Measurements from ENCODE around the gene ZBTB34. TPM values are rescaled to one million over a fixed set of nuclear protein-coding genes. Genes with fewer than 3 reads are reported as not detected.

ZBTB34 gene
- total RNA-seq, 4 donors from 2014 or later, result 8.0 to 16.4 (median 13.4) TPM

DNA sequence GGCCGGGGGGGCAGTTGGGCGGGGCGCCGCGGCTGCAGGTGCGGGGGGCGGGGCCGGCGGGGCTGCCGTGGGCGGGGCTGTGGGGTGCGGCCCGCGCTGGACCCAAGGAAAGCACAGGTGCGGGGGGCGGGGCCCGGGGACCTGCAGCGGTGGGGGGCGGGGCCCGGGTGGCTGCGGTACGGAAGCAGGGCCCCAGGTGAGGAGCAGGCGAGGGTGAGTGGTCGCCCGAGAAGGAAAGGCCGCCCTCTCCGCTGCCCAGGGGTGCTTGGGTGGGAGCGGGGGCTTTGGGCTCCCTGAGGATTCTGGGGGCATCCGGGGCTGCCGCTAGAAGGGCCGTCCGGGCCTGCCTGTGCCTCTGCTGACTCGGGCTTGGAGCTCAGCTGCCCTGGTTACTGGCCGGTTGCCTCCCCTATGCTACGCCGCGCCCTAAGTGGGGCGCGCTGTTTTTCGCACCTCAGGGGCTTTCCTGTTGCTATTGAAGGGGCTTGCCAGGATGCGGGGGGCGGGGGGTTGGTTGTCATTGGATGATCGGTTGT is 54.9 kb downstream of the ZBTB34 start:
- TF ChIP-seq, protein P1, sequence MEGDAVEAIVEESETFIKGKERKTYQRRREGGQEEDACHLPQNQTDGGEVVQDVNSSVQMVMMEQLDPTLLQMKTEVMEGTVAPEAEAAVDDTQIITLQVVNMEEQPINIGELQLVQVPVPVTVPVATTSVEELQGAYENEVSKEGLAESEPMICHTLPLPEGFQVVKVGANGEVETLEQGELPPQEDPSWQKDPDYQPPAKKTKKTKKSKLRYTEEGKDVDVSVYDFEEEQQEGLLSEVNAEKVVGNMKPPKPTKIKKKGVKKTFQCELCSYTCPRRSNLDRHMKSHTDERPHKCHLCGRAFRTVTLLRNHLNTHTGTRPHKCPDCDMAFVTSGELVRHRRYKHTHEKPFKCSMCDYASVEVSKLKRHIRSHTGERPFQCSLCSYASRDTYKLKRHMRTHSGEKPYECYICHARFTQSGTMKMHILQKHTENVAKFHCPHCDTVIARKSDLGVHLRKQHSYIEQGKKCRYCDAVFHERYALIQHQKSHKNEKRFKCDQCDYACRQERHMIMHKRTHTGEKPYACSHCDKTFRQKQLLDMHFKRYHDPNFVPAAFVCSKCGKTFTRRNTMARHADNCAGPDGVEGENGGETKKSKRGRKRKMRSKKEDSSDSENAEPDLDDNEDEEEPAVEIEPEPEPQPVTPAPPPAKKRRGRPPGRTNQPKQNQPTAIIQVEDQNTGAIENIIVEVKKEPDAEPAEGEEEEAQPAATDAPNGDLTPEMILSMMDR (IDR thresholded peaks at IDR 0.05), result no peak
- ATAC-seq (ENCODE audit: low FRiP score) (no peak), DNase-seq (ENCODE audit: low spot score) (no peak)

DNA sequence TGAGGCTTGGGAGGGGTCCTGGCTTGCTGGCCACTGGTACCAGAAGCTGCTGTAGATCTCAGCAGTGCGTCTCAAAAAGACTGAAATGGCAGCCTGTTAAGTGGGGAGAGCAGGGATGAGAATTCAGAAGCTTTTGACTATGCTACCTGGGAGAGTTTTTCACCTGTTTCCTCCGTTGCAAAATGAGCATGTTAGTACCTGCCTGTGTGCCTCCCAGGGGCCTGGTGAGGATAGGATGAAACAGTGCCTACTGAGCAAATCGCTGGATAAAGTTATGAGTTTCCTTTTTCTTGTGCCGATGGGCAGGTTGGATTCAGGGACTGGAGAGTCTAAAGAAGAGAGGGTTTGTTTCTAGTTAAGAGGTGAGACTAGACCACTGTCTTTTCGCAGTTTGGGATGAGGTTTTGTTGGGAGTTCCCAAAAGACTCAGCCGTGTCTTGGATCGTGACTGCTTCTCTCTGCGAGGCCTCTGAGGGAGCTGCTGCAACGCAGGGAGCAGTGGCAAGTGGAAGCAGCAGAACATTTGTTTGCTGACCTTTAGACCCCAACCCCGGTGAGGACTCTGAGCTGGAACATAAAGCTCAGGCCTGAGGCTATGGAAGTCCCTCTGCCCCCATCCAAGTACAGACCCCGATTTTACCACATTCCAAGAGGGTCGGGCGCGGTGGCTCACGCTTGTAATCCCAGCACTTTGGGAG is 55.6 kb downstream of the ZBTB34 start:
- ATAC-seq (ENCODE audit: low FRiP score), result no peak
- no peak for DNase-seq (ENCODE audit: low spot score)
- TF ChIP-seq, protein P1 (IDR thresholded peaks at IDR 0.05), result no peak

DNA sequence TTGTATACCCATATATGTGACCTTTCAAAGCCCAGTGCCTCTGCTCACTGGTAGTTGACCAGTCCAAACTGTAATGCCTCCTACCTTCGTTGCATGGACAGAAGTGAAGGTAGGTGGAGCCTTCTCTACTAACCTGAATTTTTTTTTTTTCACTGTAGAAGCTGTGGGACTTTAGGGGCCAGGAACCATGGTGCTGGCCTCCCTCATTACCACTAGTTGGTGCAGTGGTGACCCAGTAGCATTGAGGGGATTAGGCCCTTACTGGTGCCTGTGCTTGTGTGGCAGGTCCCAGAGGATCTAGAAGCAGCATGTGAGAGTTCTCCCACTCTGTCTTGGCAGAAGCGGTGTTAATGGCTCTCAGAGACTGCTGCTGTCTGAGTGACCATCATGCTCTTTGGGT is 56.5 kb downstream of the ZBTB34 start:
- no peak for ATAC-seq (ENCODE audit: low FRiP score)
- TF ChIP-seq, protein P1 (IDR thresholded peaks at IDR 0.05), result no peak
- DNase-seq (ENCODE audit: low spot score), result no peak

DNA sequence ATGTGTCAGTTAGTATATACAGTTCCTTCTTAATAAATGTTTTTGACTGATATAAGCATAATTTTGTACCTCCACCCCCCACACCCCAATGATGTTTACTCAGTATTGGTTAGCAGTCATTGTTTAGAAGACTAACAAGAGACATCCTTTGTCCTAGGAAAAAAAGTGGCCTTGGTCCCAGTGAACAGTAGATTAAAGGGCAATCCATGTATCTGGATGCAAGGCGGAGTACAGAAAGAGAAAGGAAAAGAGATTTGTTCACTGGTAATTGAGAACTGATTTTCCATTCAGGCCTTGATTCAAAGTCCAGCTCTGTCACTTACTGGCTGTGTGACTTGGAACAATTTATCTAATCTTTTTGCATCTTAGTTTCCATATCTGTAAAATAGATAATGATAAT is 58.8 kb downstream of the ZBTB34 start:
- TF ChIP-seq, protein P1 (IDR thresholded peaks at IDR 0.05), result no peak
- no peak for DNase-seq (ENCODE audit: low spot score)
- ATAC-seq (ENCODE audit: low FRiP score), result no peak

DNA sequence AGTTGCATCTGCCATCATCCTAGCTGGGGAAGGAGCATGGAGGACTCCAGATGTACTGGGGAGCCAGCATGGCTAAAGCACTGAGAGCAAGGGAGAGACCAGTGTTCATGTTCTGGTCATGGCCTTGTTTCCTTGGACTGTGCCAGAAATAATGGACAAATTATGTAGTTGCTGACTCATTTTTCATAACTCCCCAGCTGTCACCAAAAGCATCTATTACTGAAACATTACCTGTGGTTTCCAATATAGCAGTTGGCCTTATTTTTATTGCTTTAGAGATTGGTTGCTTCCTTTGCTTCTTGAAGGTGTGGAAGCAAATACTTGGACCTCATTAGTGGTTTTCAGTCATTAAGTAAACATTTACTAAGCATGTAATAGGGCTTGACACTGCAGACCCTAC is 65.4 kb downstream of the ZBTB34 start:
- ATAC-seq (ENCODE audit: low FRiP score) (no peak), DNase-seq (ENCODE audit: low spot score) (no peak)
- TF ChIP-seq, protein P1 (IDR thresholded peaks at IDR 0.05), result no peak

DNA sequence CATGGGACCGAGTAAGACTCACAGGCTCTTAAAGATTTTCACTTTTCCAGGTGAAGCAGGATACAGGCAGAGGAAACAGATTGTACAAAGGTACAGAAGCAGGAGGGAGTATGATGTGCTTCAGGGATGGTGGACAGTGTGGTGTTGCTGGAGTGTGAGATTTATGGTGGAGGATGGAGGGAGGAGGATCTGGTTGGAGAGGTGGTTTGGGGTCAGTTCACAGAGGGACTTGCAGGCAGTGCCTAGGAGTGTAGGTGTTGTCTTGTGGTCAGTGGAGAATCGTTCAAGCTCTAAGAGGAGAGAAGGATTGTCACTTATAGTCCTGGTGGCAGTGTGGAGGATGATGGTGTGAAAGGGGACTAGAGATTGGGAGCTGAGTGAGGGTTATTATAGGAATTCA is 65.9 kb downstream of the ZBTB34 start:
- DNase-seq (ENCODE audit: low spot score), result no peak
- no peak for ATAC-seq (ENCODE audit: low FRiP score)

More for the DNA sequence above, 65.9 kb downstream of the ZBTB34 start:
- TF ChIP-seq, protein P1 (IDR thresholded peaks at IDR 0.05), result no peak
